ENCODE measurements around the gene TMEM39A.

TMEM39A gene

GRCh38 chr3:119413603-119414280 is 49.7 kb downstream of the TMEM39A start:
- no peak for TF ChIP-seq CTCF (IDR thresholded peaks at IDR 0.05; ENCODE audit: low read depth, low read length)
- H3K4me3 ChIP-seq (ENCODE audit: low read depth, low read length) = no peak overlapping the region

- TF ChIP-seq CTCF (IDR thresholded peaks at IDR 0.05; ENCODE audit: low read depth, low read length) = no peak
- no peak overlapping the region for H3K4me3 ChIP-seq (ENCODE audit: low read depth, low read length)
Measured at GRCh38 chr3:119409844-119410243, 53.6 kb downstream of the TMEM39A start.

GRCh38 chr3:119408243-119408950 is 55.0 kb downstream of the TMEM39A start:
- no peak overlapping the region for H3K4me3 ChIP-seq (ENCODE audit: low read depth, low read length)
- no peak for TF ChIP-seq CTCF (IDR thresholded peaks at IDR 0.05; ENCODE audit: low read depth, low read length)

- TF ChIP-seq CTCF (IDR thresholded peaks at IDR 0.05; ENCODE audit: low read depth, low read length) = no peak
- no peak overlapping the region for H3K4me3 ChIP-seq (ENCODE audit: low read depth, low read length)
Measured at GRCh38 chr3:119405315-119405714, 58.1 kb downstream of the TMEM39A start.

GRCh38 chr3:119403201-119403600 is 60.2 kb downstream of the TMEM39A start:
- no peak for TF ChIP-seq CTCF (IDR thresholded peaks at IDR 0.05; ENCODE audit: low read depth, low read length)
- no peak overlapping the region for H3K4me3 ChIP-seq (ENCODE audit: low read depth, low read length)

- no peak overlapping the region for H3K4me3 ChIP-seq (ENCODE audit: low read depth, low read length)
- TF ChIP-seq CTCF (IDR thresholded peaks at IDR 0.05; ENCODE audit: low read depth, low read length) = no peak
Measured at GRCh38 chr3:119402791-119403190, 60.6 kb downstream of the TMEM39A start.

Measured in WI38 (cell line).